B cell (primary cell): ENCODE data around the gene PLEKHM2. TPM values are rescaled to one million over a fixed set of nuclear protein-coding genes. Genes with fewer than 3 reads are reported as not detected.
A peak's percentile ranks its signal among the peaks of the same experiment; 100 is the strongest.

Source experiments
- ATAC-seq: fragments of 200-7000 bp; cut with Tn5 transposase; one replicate; pipeline ENCODE4 v1.10.0; 2021; ENCODE audit warnings: low read depth, mild to moderate bottlenecking, moderate number of reproducible peaks, moderate library complexity
- CTCF ChIA-PET: fragments of 350-600 bp; sonication (Branson Sonifier 250); formaldehyde crosslinking; loops from one replicate; lab custom pipeline; 2021; ENCODE audit warnings: antibody characterized with exemption, inconsistent platforms; lab: Charles Lee
- POLR2A ChIA-PET: fragments of 350-600 bp; sonication (Branson Sonifier 250); formaldehyde crosslinking; loops from one replicate; lab custom pipeline; 2021; ENCODE audit warnings: antibody characterized with exemption; lab: Charles Lee
- DNase-seq: peaks from one replicate; pipeline ENCODE4 v3.0.0; 2013
- H2AFZ ChIP-seq: 2 replicates; pipeline ENCODE4 v1.6.1; 2012; ENCODE audit warnings: mild to moderate bottlenecking, low read depth, low read length; ENCODE audit not compliant: insufficient read depth, poor library complexity, severe bottlenecking
- H3K27ac ChIP-seq, 2 donors: 1 replicate in 1 of 2; 2 replicates in 1 of 2; pipeline ENCODE4 v1.5.1; 2012 to 2013; ENCODE audit warnings: low read length in 2 of 2, mild to moderate bottlenecking in 2 of 2, moderate library complexity in 1 of 2
- H3K27me3 ChIP-seq, 4 experiments: fragments of 200-600 bp in 1 of 4; sonication (generic) in 1 of 4; replicated peaks in 1 of 4; 1 replicate in 2 of 4; 2 replicates in 2 of 4; pipeline versions ENCODE4 v1.6.1 to v1.7.0; 2013 to 2016; ENCODE audit warnings: low read length in 3 of 4, mild to moderate bottlenecking in 2 of 4, mixed read lengths in 1 of 4, moderate library complexity in 1 of 4; ENCODE audit not compliant: insufficient read depth in 4 of 4, control insufficient read depth in 3 of 4; ENCODE audit errors: control extremely low read depth in 1 of 4
- H3K36me3 ChIP-seq, 2 experiments: replicated peaks in 1 of 2; 1 replicate in 1 of 2; 2 replicates in 1 of 2; pipeline versions ENCODE4 v1.6.1 to v1.7.1; 2013; ENCODE audit warnings: low read length in 1 of 2; ENCODE audit not compliant: insufficient read depth in 2 of 2, control insufficient read depth in 1 of 2; ENCODE audit errors: control extremely low read depth in 1 of 2, extremely low read depth in 1 of 2
- H3K4me1 ChIP-seq, 2 donors: fragments of 200-600 bp in 1 of 2; sonication (generic) in 1 of 2; 1 replicate in 1 of 2; 2 replicates in 1 of 2; pipeline versions ENCODE4 v1.5.1 to v1.6.1; 2013 to 2017; ENCODE audit warnings: low read length in 2 of 2; ENCODE audit not compliant: control insufficient read depth in 2 of 2, insufficient read depth in 2 of 2
- H3K4me2 ChIP-seq: replicated peaks from 2 replicates; pipeline ENCODE3; 2012; ENCODE audit warnings: mild to moderate bottlenecking, low read depth, low read length; ENCODE audit not compliant: poor library complexity, severe bottlenecking
- H3K4me3 ChIP-seq, 5 experiments: fragments of 200-600 bp in 1 of 5; sonication (generic) in 1 of 5; 1 replicate in 3 of 5; 2 replicates in 2 of 5; pipeline versions ENCODE4 v1.5.1 to v1.7.0; 2011 to 2016; ENCODE audit warnings: low read length in 4 of 5, mild to moderate bottlenecking in 4 of 5, low read depth in 2 of 5, control low read depth in 1 of 5, moderate library complexity in 1 of 5; ENCODE audit not compliant: insufficient read depth in 1 of 5; ENCODE audit errors: control extremely low read depth in 1 of 5, extremely low read depth in 1 of 5
- H3K79me2 ChIP-seq: fragments of 200-600 bp; sonication (generic); one replicate; pipeline ENCODE4 v1.6.0; 2016; ENCODE audit warnings: low read length; ENCODE audit not compliant: control insufficient read depth, insufficient read depth
- H3K9ac ChIP-seq: fragments of 200-600 bp; sonication (generic); 2 replicates; pipeline ENCODE4 v1.6.1; 2017; ENCODE audit warnings: mild to moderate bottlenecking, low read length, moderate library complexity
- H3K9me3 ChIP-seq, 3 donors: one replicate each; pipeline versions ENCODE4 v1.6.1 to v1.7.1; 2013; ENCODE audit warnings: low read length in 2 of 3; ENCODE audit not compliant: control insufficient read depth in 2 of 3, insufficient read depth in 1 of 3; ENCODE audit errors: control extremely low read depth in 1 of 3
- H4K20me1 ChIP-seq: 2 replicates; pipeline ENCODE4 v1.6.0; 2012; ENCODE audit warnings: mild to moderate bottlenecking, low read length; ENCODE audit not compliant: insufficient read depth, control insufficient read depth, poor library complexity, severe bottlenecking
- H3K27ac Mint-ChIP-seq: one replicate; pipeline ENCODE4 v1.8.0; 2021; ENCODE audit warnings: mixed read lengths
- H3K27me3 Mint-ChIP-seq: one replicate; pipeline ENCODE4 v1.8.0; 2021; ENCODE audit warnings: mixed read lengths
- H3K4me1 Mint-ChIP-seq: one replicate; pipeline ENCODE4 v1.8.0; 2021; ENCODE audit warnings: mixed read lengths
- H3K4me3 Mint-ChIP-seq: one replicate; pipeline ENCODE4 v1.8.0; 2021; ENCODE audit warnings: mixed read lengths
- H3K9me3 Mint-ChIP-seq: one replicate; pipeline ENCODE4 v1.8.0; 2022; ENCODE audit warnings: mixed read lengths; ENCODE audit not compliant: insufficient read depth
- EZH2 ChIP-seq: IDR thresholded peaks from 2 replicates; pipeline ENCODE4 v1.6.1; 2012; ENCODE audit warnings: borderline replicate concordance, low read depth, mild to moderate bottlenecking, moderate library complexity, low read length; ENCODE audit not compliant: insufficient read depth, poor library complexity, severe bottlenecking
- WGBS: methylation state at CpG from one replicate; pipeline ENCODE4 v1.1.5; 2013; ENCODE audit warnings: missing lambda C conversion rate; ENCODE audit not compliant: insufficient coverage; 5-methylcytosine and 5-hydroxymethylcytosine counted together
- intact Hi-C: fragments of 100-400 bp; cut with micrococcal nuclease; formaldehyde crosslinking; loops from one replicate; pipeline ENCODE4 v1.10.0; 2022
- polyA plus RNA-seq: library from polyadenylated mRNA; depleted of rRNA; stranded (reverse); fragments of >200 nt; gene quantifications from 2 replicates; pipeline ENCODE4 v1.2.3, GENCODE V29; 2012
- total RNA-seq, 2 donors: library from RNA; stranded (reverse); fragments of 120-200 nt in 1 of 2; gene quantifications; 1 replicate in 1 of 2; 2 replicates in 1 of 2; pipeline versions ENCODE4 v1.2.3 to v1.2.4, GENCODE V29; 2013 to 2022
- TF ChIP-seq, protein P1 (sequence below): fragments of 200-600 bp; IDR thresholded peaks from one replicate; pipeline ENCODE4 v1.8.0; 2022; ENCODE audit warnings: antibody characterized with exemption, mild to moderate bottlenecking

PLEKHM2 gene
- total and polyA plus RNA-seq, 2 donors (not counting 1 experiment from before 2014, with no cell fraction given), result 99.7 to 120 TPM

DNA sequence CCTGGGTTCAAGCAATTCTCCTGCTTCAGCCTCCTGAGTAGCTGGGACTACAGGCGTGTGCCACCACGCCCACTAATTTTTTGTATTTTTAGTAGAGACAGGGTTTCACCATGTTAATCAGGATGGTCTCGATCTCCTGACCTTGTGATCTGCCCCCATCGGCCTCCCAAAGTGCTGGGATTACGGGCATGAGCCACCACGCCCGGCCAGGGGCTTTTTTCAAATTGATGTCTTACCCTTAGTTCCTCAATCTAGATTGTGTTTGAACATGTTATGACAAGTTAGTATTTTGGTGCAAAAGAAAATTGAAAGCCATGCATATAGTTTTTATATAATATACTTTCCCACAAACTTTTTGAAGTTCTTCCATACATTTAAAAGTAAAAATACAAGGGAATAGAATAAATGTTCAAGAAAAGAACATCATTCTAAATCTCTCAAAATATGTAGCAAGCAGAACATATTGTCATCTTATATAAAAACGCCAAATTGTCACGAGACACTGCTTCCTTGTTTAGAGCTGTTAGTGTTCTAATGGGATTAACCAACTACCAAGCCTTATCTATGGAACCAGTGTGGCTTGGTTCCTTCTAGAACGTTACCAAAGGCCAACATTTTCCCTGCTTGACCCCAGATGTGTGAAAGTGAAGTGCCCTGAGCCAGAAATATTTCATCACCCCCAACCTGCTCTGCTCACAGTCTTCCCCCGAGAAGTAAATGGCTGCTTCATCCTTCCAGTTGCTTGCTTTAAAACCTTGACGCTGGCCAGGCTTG lies 9.5 kb upstream of the PLEKHM2 start:
- H3K27ac Mint-ChIP-seq, result peak overlapping the region; percentile 20
- ChIA-PET POLR2A (no interaction called here), CTCF (no interaction called here)
- TF ChIP-seq, protein P1, sequence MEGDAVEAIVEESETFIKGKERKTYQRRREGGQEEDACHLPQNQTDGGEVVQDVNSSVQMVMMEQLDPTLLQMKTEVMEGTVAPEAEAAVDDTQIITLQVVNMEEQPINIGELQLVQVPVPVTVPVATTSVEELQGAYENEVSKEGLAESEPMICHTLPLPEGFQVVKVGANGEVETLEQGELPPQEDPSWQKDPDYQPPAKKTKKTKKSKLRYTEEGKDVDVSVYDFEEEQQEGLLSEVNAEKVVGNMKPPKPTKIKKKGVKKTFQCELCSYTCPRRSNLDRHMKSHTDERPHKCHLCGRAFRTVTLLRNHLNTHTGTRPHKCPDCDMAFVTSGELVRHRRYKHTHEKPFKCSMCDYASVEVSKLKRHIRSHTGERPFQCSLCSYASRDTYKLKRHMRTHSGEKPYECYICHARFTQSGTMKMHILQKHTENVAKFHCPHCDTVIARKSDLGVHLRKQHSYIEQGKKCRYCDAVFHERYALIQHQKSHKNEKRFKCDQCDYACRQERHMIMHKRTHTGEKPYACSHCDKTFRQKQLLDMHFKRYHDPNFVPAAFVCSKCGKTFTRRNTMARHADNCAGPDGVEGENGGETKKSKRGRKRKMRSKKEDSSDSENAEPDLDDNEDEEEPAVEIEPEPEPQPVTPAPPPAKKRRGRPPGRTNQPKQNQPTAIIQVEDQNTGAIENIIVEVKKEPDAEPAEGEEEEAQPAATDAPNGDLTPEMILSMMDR, result no peak
- TF ChIP-seq EZH2, result no peak
- intact Hi-C loops, result no loop called here
- Histone ChIP-seq H3K79me2 (no peaks in the 10 kb centered on the region), H3K9ac (no peak overlapping the region), H3K4me1 (peaks cover 4 to 16% of the 10 kb centered on the region in 2 donors), H4K20me1 (no peaks in the 10 kb centered on the region), H3K4me3 (no peak overlapping the region), H3K9me3 (peaks cover 0 to 10% (median 0%) of the 10 kb centered on the region in 3 donors), H3K27me3 (no peaks in the 10 kb centered on the region), H3K27ac (no peak overlapping the region), H3K4me2 (no peak overlapping the region), H3K36me3 (no peaks in the 10 kb centered on the region), H2AFZ (no peak overlapping the region)
- ATAC-seq (no peak), DNase-seq (no peak)
- no peaks in the 10 kb centered on the region for H3K27me3 Mint-ChIP-seq
- 74% methylated on average over 5 of the region's 12 CpGs for WGBS
- H3K4me3 Mint-ChIP-seq, result no peak overlapping the region
- no peaks in the 10 kb centered on the region for H3K9me3 Mint-ChIP-seq
- H3K4me1 Mint-ChIP-seq, result peaks cover 18% of the 10 kb centered on the region

- no peaks in the 10 kb centered on the region for H3K9me3 Mint-ChIP-seq
- H4K20me1 ChIP-seq, result no peaks in the 10 kb centered on the region
Observed at GRCh38 chr1:15676010-15676409, 8.1 kb upstream of the PLEKHM2 start.

More at GRCh38 chr1:15676010-15676409, 8.1 kb upstream of the PLEKHM2 start:
- intact Hi-C loops, result no loop called here
- no peak for DNase-seq
- no peaks in the 10 kb centered on the region for H3K27me3 Mint-ChIP-seq
- Histone ChIP-seq H3K79me2 (no peaks in the 10 kb centered on the region), H3K9me3 (peaks cover 0 to 10% (median 0%) of the 10 kb centered on the region in 3 donors), H3K9ac (no peak overlapping the region), H3K4me1 (peaks cover 4 to 20% of the 10 kb centered on the region in 2 donors), H3K27ac (no peak overlapping the region), H3K36me3 (no peaks in the 10 kb centered on the region), H3K4me2 (no peak overlapping the region), H2AFZ (no peak overlapping the region), H3K27me3 (no peaks in the 10 kb centered on the region), H3K4me3 (no peak overlapping the region)
- ATAC-seq, result no peak
- ChIA-PET POLR2A (interaction anchor here (0.7 kb wide), 1 partner anchor 14 kb away, joined by 3 read pairs; no protein-coding TSS in a partner anchor), CTCF (no interaction called here)
- H3K4me1 Mint-ChIP-seq, result peaks cover 27% of the 10 kb centered on the region
- 93% methylated on average over 2 of the region's 2 CpGs for WGBS
- no peak overlapping the region for H3K27ac Mint-ChIP-seq
- no peak overlapping the region for H3K4me3 Mint-ChIP-seq
- TF ChIP-seq, protein P1, result no peak
- no peak for TF ChIP-seq EZH2
